ENCODE measurements around the gene POFUT2. TPM values are rescaled to one million over a fixed set of nuclear protein-coding genes. Genes with fewer than 3 reads are reported as not detected.
A peak's percentile ranks its signal among the peaks of the same experiment; 100 is the strongest.

POFUT2 gene
- total RNA-seq, 1 donor = 35.8 TPM

- H3K27ac ChIP-seq (ENCODE audit: low read depth, low read length) = no peak overlapping the region
- H3K79me2 ChIP-seq (ENCODE audit: insufficient read depth, low read length) = no peaks in the 10 kb centered on the region
- peak overlapping the region; percentile 33 for H2AFZ ChIP-seq (ENCODE audit: low read length)
Observed at GRCh38 chr21:45330075-45330781, 42.5 kb upstream of the POFUT2 start.

GRCh38 chr21:45329261-45330074 lies 41.8 kb upstream of the POFUT2 start:
- Histone ChIP-seq H2AFZ (ENCODE audit: low read length) (peak overlapping the region; percentile 33), H4K20me1 (ENCODE audit: insufficient read depth, low read length) (no peaks in the 10 kb centered on the region), H3K79me2 (ENCODE audit: insufficient read depth, low read length) (no peaks in the 10 kb centered on the region), H3K4me3 (ENCODE audit: insufficient read depth, low read length) (no peak overlapping the region), H3K27me3 (ENCODE audit: insufficient read depth, low read length) (no peaks in the 10 kb centered on the region), H3K9me3 (ENCODE audit: low read depth, low read length) (no peaks in the 10 kb centered on the region), H3K4me2 (ENCODE audit: insufficient read depth, low read length) (peak overlapping the region; percentile 15), H3K27ac (ENCODE audit: low read depth, low read length) (no peak overlapping the region), H3K4me1 (ENCODE audit: insufficient read depth, low read length) (peaks cover 18% of the 10 kb centered on the region), H3K36me3 (ENCODE audit: insufficient read depth, low read length) (no peaks in the 10 kb centered on the region)
- DNase-seq (ENCODE audit: insufficient read length, low spot score, missing footprints) = peak; percentile 87
- no peak for TF ChIP-seq CTCF (IDR thresholded peaks at IDR 0.05; ENCODE audit: extremely low read depth, low read depth, low read length)

More at GRCh38 chr21:45330075-45330781, 42.5 kb upstream of the POFUT2 start:
- no peaks in the 10 kb centered on the region for H3K36me3 ChIP-seq (ENCODE audit: insufficient read depth, low read length)
- H4K20me1 ChIP-seq (ENCODE audit: insufficient read depth, low read length) = no peaks in the 10 kb centered on the region
- peaks cover 15% of the 10 kb centered on the region for H3K4me1 ChIP-seq (ENCODE audit: insufficient read depth, low read length)
- no peak for TF ChIP-seq CTCF (IDR thresholded peaks at IDR 0.05; ENCODE audit: extremely low read depth, low read depth, low read length)
- H3K9me3 ChIP-seq (ENCODE audit: low read depth, low read length) = no peaks in the 10 kb centered on the region
- peak; percentile 97 for DNase-seq (ENCODE audit: insufficient read length, low spot score, missing footprints)
- H3K4me3 ChIP-seq (ENCODE audit: insufficient read depth, low read length) = no peak overlapping the region
- peak overlapping the region; percentile 15 for H3K4me2 ChIP-seq (ENCODE audit: insufficient read depth, low read length)
- no peaks in the 10 kb centered on the region for H3K27me3 ChIP-seq (ENCODE audit: insufficient read depth, low read length)

- no peaks in the 10 kb centered on the region for H4K20me1 ChIP-seq (ENCODE audit: insufficient read depth, low read length)
Observed at GRCh38 chr21:45328198-45329091, 40.8 kb upstream of the POFUT2 start.

More at GRCh38 chr21:45328198-45329091, 40.8 kb upstream of the POFUT2 start:
- no peaks in the 10 kb centered on the region for H3K9me3 ChIP-seq (ENCODE audit: low read depth, low read length)
- DNase-seq (ENCODE audit: insufficient read length, low spot score, missing footprints) = no peak
- no peaks in the 10 kb centered on the region for H3K27me3 ChIP-seq (ENCODE audit: insufficient read depth, low read length)
- no peaks in the 10 kb centered on the region for H3K79me2 ChIP-seq (ENCODE audit: insufficient read depth, low read length)
- H3K27ac ChIP-seq (ENCODE audit: low read depth, low read length) = no peak overlapping the region
- H3K4me1 ChIP-seq (ENCODE audit: insufficient read depth, low read length) = peaks cover 24% of the 10 kb centered on the region
- no peak for TF ChIP-seq CTCF (IDR thresholded peaks at IDR 0.05; ENCODE audit: extremely low read depth, low read depth, low read length)
- no peaks in the 10 kb centered on the region for H3K36me3 ChIP-seq (ENCODE audit: insufficient read depth, low read length)
- no peak overlapping the region for H3K4me3 ChIP-seq (ENCODE audit: insufficient read depth, low read length)
- no peak overlapping the region for H2AFZ ChIP-seq (ENCODE audit: low read length)
- H3K4me2 ChIP-seq (ENCODE audit: insufficient read depth, low read length) = no peak overlapping the region

All from osteoblast (primary cell).